Measurements from ENCODE around the gene NEURL1B.

The NEURL1B gene

DNA sequence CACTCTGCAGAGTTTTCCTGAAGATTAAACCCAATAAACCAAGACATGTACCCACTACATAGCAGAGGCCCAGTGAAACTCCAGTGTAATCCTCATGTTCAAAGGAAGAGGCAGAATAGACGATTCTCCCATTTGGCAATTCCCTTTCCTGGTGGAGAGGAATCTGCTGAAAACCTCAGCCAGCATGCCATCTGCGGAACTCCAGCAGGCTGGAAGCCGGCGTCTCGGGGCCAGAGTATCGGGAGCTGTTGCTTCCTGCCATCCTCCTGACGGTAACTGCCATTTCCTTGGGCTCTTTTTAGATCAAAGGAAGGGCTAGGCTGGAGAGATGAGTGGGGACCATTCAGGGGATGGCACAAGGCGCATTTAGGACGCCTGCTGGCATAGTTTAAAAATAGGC is 20.5 kb downstream of the NEURL1B start:
- H3K14ac ChIP-seq (ENCODE audit: low read length in 2 of 2): no peak overlapping the region
- peaks cover 0 to 5% of the 10 kb centered on the region in 2 experiments for H3K27me3 ChIP-seq (ENCODE audit: control insufficient read depth in 1 of 2, insufficient read depth in 1 of 2, low read length in 2 of 2)
- H3K4ac ChIP-seq (ENCODE audit: low read depth in 1 of 2, low read length in 2 of 2): no peak overlapping the region
- WGBS: 95% methylated on average over 9 of the region's 9 CpGs
- no peak overlapping the region for H2BK5ac ChIP-seq (ENCODE audit: low read depth, low read length, poor library complexity, severe bottlenecking)
- H2BK15ac ChIP-seq (ENCODE audit: low read depth, poor library complexity, severe bottlenecking): peak overlapping the region; percentile 74
- H2BK120ac ChIP-seq (ENCODE audit: low read depth, low read length): peak overlapping the region; percentile 50
- H4K91ac ChIP-seq (ENCODE audit: low read length): no peak overlapping the region
- peaks cover 9% of the 10 kb centered on the region for H3K4me1 ChIP-seq (ENCODE audit: control insufficient read depth, insufficient read depth, low read depth, low read length)
- H3K18ac ChIP-seq (ENCODE audit: low read depth in 1 of 2, low read length in 2 of 2): peak overlapping the region; percentile 47 to 63
- DNase-seq: no peak
- H3K9me3 ChIP-seq (ENCODE audit: control insufficient read depth, low read length): no peaks in the 10 kb centered on the region
- no peak overlapping the region for H3K4me3 ChIP-seq (ENCODE audit: insufficient read depth in 1 of 2, low read depth in 1 of 2, low read length in 2 of 2)
- no peaks in the 10 kb centered on the region for H3K79me1 ChIP-seq (replicated peaks; ENCODE audit: low read length, poor library complexity, severe bottlenecking)
- peak overlapping the region in 1 of 2 experiments; percentile 42 for H3K23ac ChIP-seq (ENCODE audit: low read length in 2 of 2)
- no peak overlapping the region for H3K4me2 ChIP-seq (ENCODE audit: low read length, poor library complexity, severe bottlenecking)
- H2BK12ac ChIP-seq (ENCODE audit: low read length in 2 of 2): peak overlapping the region; percentile 35 to 74
- no peak overlapping the region for H3K27ac ChIP-seq (ENCODE audit: low read length, poor library complexity, severe bottlenecking)
- no peaks in the 10 kb centered on the region for H3K36me3 ChIP-seq (ENCODE audit: control insufficient read depth in 1 of 2, insufficient read depth in 2 of 2, low read depth in 1 of 2, low read length in 2 of 2)
- no peak overlapping the region for H2AK5ac ChIP-seq (ENCODE audit: low read length, severe bottlenecking)
- no peak overlapping the region for H3K9ac ChIP-seq (ENCODE audit: low read length)
- H4K8ac ChIP-seq (ENCODE audit: low read length): no peak overlapping the region
- no peak overlapping the region for H2AFZ ChIP-seq (ENCODE audit: low read depth, low read length)

DNA sequence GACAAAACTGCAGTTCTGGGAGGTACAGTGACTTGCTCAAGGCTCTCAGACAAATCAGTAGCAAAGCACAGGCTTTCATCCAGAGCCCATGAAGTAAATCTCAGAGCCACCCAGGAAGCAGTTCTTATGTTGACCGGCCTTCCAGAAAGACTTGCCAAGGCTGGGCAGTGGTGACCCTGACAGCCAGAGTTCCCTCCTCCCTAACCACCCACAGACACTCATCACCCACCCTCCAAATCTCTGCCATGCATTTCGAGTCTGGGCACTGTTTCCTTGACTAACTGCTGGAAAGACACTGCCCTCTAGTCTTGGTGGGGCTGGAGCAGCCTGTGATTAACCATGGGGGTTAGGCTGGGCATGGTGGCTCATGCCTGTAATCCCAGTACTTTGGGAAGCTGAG is 21.5 kb downstream of the NEURL1B start:
- peaks cover 0 to 5% of the 10 kb centered on the region in 2 experiments for H3K27me3 ChIP-seq (ENCODE audit: control insufficient read depth in 1 of 2, insufficient read depth in 1 of 2, low read length in 2 of 2)
- peaks cover 9% of the 10 kb centered on the region for H3K4me1 ChIP-seq (ENCODE audit: control insufficient read depth, insufficient read depth, low read depth, low read length)
- H4K8ac ChIP-seq (ENCODE audit: low read length): no peak overlapping the region
- H2AFZ ChIP-seq (ENCODE audit: low read depth, low read length): no peak overlapping the region
- no peak overlapping the region for H2BK120ac ChIP-seq (ENCODE audit: low read depth, low read length)
- H3K4me2 ChIP-seq (ENCODE audit: low read length, poor library complexity, severe bottlenecking): no peak overlapping the region
- no peaks in the 10 kb centered on the region for H3K79me1 ChIP-seq (replicated peaks; ENCODE audit: low read length, poor library complexity, severe bottlenecking)
- no peaks in the 10 kb centered on the region for H3K36me3 ChIP-seq (ENCODE audit: control insufficient read depth in 1 of 2, insufficient read depth in 2 of 2, low read depth in 1 of 2, low read length in 2 of 2)
- H3K4me3 ChIP-seq (ENCODE audit: insufficient read depth in 1 of 2, low read depth in 1 of 2, low read length in 2 of 2): no peak overlapping the region
- no peak overlapping the region for H2BK5ac ChIP-seq (ENCODE audit: low read depth, low read length, poor library complexity, severe bottlenecking)
- H2AK5ac ChIP-seq (ENCODE audit: low read length, severe bottlenecking): no peak overlapping the region
- H3K23ac ChIP-seq (ENCODE audit: low read length in 2 of 2): no peak overlapping the region
- no peaks in the 10 kb centered on the region for H3K9me3 ChIP-seq (ENCODE audit: control insufficient read depth, low read length)
- no peak overlapping the region for H3K9ac ChIP-seq (ENCODE audit: low read length)
- H3K27ac ChIP-seq (ENCODE audit: low read length, poor library complexity, severe bottlenecking): no peak overlapping the region
- WGBS: 91% methylated on average over 2 of the region's 2 CpGs
- no peak overlapping the region for H3K14ac ChIP-seq (ENCODE audit: low read length in 2 of 2)
- H2BK12ac ChIP-seq (ENCODE audit: low read length in 2 of 2): peak overlapping the region in 1 of 2 experiments; percentile 22
- H3K18ac ChIP-seq (ENCODE audit: low read depth in 1 of 2, low read length in 2 of 2): peak overlapping the region in 1 of 2 experiments; percentile 11
- peak overlapping the region; percentile 37 for H2BK15ac ChIP-seq (ENCODE audit: low read depth, poor library complexity, severe bottlenecking)
- no peak for DNase-seq
- peak overlapping the region in 1 of 2 experiments; percentile 19 for H3K4ac ChIP-seq (ENCODE audit: low read depth in 1 of 2, low read length in 2 of 2)
- H4K91ac ChIP-seq (ENCODE audit: low read length): peak overlapping the region; percentile 52

DNA sequence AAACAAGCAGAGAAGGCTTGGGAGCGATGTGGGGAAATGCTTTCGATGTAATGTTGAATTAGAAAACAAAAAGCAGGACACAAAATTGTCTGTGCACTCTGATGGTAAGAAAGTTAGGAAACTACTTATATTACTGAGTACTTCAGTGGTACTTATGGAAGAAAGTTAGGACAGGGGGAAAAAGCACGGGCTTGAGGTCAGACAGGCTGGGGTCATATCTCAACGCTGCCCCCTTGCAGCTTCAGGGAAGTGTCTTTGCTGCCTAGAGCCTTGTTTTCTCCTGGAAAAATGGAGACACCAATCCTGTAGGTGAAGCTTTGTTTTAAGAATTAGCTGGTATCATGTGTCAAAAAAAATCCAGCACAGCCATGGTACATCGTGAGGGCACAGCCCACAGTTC is 23.0 kb downstream of the NEURL1B start:
- peaks cover 9% of the 10 kb centered on the region for H3K4me1 ChIP-seq (ENCODE audit: control insufficient read depth, insufficient read depth, low read depth, low read length)
- H3K27me3 ChIP-seq (ENCODE audit: control insufficient read depth in 1 of 2, insufficient read depth in 1 of 2, low read length in 2 of 2): peaks cover 0 to 14% of the 10 kb centered on the region in 2 experiments
- H3K9ac ChIP-seq (ENCODE audit: low read length): no peak overlapping the region
- WGBS: 72% methylated on average over 5 of the region's 5 CpGs
- H3K4me3 ChIP-seq (ENCODE audit: insufficient read depth in 1 of 2, low read depth in 1 of 2, low read length in 2 of 2): no peak overlapping the region
- H3K18ac ChIP-seq (ENCODE audit: low read depth in 1 of 2, low read length in 2 of 2): peak overlapping the region; percentile 37 to 53
- H2AK5ac ChIP-seq (ENCODE audit: low read length, severe bottlenecking): no peak overlapping the region
- H3K27ac ChIP-seq (ENCODE audit: low read length, poor library complexity, severe bottlenecking): no peak overlapping the region
- peak overlapping the region in 1 of 2 experiments; percentile 35 for H3K4ac ChIP-seq (ENCODE audit: low read depth in 1 of 2, low read length in 2 of 2)
- no peaks in the 10 kb centered on the region for H3K9me3 ChIP-seq (ENCODE audit: control insufficient read depth, low read length)
- peak overlapping the region in 1 of 2 experiments; percentile 67 for H2BK12ac ChIP-seq (ENCODE audit: low read length in 2 of 2)
- no peak overlapping the region for H2AFZ ChIP-seq (ENCODE audit: low read depth, low read length)
- H3K79me1 ChIP-seq (replicated peaks; ENCODE audit: low read length, poor library complexity, severe bottlenecking): no peaks in the 10 kb centered on the region
- DNase-seq: no peak
- H3K4me2 ChIP-seq (ENCODE audit: low read length, poor library complexity, severe bottlenecking): no peak overlapping the region
- H2BK120ac ChIP-seq (ENCODE audit: low read depth, low read length): no peak overlapping the region
- no peak overlapping the region for H2BK15ac ChIP-seq (ENCODE audit: low read depth, poor library complexity, severe bottlenecking)
- H4K91ac ChIP-seq (ENCODE audit: low read length): no peak overlapping the region
- peak overlapping the region; percentile 60 for H4K8ac ChIP-seq (ENCODE audit: low read length)
- H3K36me3 ChIP-seq (ENCODE audit: control insufficient read depth in 1 of 2, insufficient read depth in 2 of 2, low read depth in 1 of 2, low read length in 2 of 2): no peaks in the 10 kb centered on the region
- H3K23ac ChIP-seq (ENCODE audit: low read length in 2 of 2): no peak overlapping the region
- no peak overlapping the region for H2BK5ac ChIP-seq (ENCODE audit: low read depth, low read length, poor library complexity, severe bottlenecking)
- H3K14ac ChIP-seq (ENCODE audit: low read length in 2 of 2): no peak overlapping the region

DNA sequence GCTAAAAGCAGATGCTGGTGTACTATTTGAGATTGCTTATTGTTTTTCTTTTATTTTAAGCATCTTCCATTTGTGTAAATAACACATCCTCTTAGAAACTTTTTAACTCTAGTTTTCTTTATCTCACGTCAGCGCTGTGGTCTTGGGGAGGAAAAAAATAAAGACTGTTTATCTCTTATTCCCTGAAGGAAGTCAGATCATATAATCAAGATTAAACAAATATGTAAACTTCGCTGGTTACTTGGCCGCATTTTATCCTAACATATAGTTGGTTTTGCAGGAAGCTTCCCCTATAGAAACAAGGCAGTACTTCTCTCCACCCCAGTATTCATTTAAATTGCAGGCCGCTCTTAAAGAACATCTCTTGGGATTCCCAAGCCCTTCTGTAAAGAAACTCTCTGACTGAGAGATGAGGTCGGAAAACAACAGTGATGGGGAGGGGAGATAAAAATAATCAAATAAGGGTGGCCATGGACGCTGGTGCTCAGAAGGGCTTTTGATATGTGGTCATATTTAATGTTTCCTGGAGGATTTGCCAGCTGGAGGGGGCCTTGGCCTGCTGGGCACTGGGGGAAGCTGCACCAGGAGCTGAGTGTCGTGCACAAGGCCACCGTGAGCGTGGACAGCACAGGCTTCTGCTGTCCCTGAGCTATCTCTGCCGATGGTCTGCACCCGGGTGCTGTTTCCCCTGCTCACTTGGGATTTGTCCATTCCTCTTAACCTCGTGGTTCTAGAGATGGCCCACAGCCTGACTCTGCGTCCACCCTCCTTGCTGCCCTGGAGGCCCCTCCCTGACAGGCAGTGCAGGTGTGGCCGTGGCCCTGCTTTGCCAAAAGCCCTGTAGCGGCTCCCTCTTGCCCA is 23.8 kb downstream of the NEURL1B start:
- Histone ChIP-seq H2BK15ac (ENCODE audit: low read depth, poor library complexity, severe bottlenecking) (peak overlapping the region; percentile 2), H2BK120ac (ENCODE audit: low read depth, low read length) (peak overlapping the region; percentile 11), H4K91ac (ENCODE audit: low read length) (peak overlapping the region; percentile 60), H3K4me2 (ENCODE audit: low read length, poor library complexity, severe bottlenecking) (no peak overlapping the region), H2BK5ac (ENCODE audit: low read depth, low read length, poor library complexity, severe bottlenecking) (no peak overlapping the region), H3K4me1 (ENCODE audit: control insufficient read depth, insufficient read depth, low read depth, low read length) (peaks cover 7% of the 10 kb centered on the region), H3K4me3 (ENCODE audit: insufficient read depth in 1 of 2, low read depth in 1 of 2, low read length in 2 of 2) (no peak overlapping the region), H3K14ac (ENCODE audit: low read length in 2 of 2) (peak overlapping the region in 1 of 2 experiments; percentile 83), H3K36me3 (ENCODE audit: control insufficient read depth in 1 of 2, insufficient read depth in 2 of 2, low read depth in 1 of 2, low read length in 2 of 2) (peaks cover 0 to 3% of the 10 kb centered on the region in 2 experiments), H3K9me3 (ENCODE audit: control insufficient read depth, low read length) (no peaks in the 10 kb centered on the region), H4K8ac (ENCODE audit: low read length) (peak overlapping the region; percentile 41), H3K18ac (ENCODE audit: low read depth in 1 of 2, low read length in 2 of 2) (peak overlapping the region; percentile 45 to 77), H2AK5ac (ENCODE audit: low read length, severe bottlenecking) (no peak overlapping the region), H3K27me3 (ENCODE audit: control insufficient read depth in 1 of 2, insufficient read depth in 1 of 2, low read length in 2 of 2) (peaks cover 0 to 18% of the 10 kb centered on the region in 2 experiments), H3K9ac (ENCODE audit: low read length) (no peak overlapping the region), H3K79me1 (replicated peaks; ENCODE audit: low read length, poor library complexity, severe bottlenecking) (no peaks in the 10 kb centered on the region), H2AFZ (ENCODE audit: low read depth, low read length) (no peak overlapping the region), H2BK12ac (ENCODE audit: low read length in 2 of 2) (peak overlapping the region; percentile 51 to 97), H3K4ac (ENCODE audit: low read depth in 1 of 2, low read length in 2 of 2) (peak overlapping the region in 1 of 2 experiments; percentile 47), H3K27ac (ENCODE audit: low read length, poor library complexity, severe bottlenecking) (no peak overlapping the region), H3K23ac (ENCODE audit: low read length in 2 of 2) (peak overlapping the region in 1 of 2 experiments; percentile 95)
- peak; percentile 38 for DNase-seq
- 71% methylated on average over 14 of the region's 16 CpGs for WGBS

Data from mesenchymal stem cell (in vitro differentiated cells and primary cell).